Measurements from ENCODE around the gene PRDM16. TPM values are rescaled to one million over a fixed set of nuclear protein-coding genes. Genes with fewer than 3 reads are reported as not detected.

The PRDM16 gene
- total and polyA plus RNA-seq, 2 experiments from 2014 or later: 0.14 to 0.16 TPM

DNA sequence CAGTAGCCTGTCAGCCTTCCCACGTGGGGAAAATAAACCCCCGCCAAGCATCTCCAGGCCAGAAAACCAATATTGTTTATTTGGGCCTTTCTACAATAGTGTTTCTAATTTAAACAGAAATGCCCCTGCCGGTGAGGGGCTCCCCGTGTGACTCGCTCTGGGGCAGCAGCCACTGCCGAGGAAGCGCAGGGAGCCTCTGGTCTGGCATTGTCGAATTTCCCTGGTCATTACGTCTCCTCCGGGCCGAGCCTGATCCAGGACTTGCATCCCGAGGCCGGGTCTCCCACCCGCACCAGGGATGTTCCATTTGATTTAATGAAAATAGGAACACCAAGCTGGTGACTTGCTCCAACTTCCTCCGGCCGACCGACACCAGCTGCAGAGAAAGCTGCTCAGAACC is 20.5 kb downstream of the PRDM16 start:
- TF ChIP-seq, protein P1, sequence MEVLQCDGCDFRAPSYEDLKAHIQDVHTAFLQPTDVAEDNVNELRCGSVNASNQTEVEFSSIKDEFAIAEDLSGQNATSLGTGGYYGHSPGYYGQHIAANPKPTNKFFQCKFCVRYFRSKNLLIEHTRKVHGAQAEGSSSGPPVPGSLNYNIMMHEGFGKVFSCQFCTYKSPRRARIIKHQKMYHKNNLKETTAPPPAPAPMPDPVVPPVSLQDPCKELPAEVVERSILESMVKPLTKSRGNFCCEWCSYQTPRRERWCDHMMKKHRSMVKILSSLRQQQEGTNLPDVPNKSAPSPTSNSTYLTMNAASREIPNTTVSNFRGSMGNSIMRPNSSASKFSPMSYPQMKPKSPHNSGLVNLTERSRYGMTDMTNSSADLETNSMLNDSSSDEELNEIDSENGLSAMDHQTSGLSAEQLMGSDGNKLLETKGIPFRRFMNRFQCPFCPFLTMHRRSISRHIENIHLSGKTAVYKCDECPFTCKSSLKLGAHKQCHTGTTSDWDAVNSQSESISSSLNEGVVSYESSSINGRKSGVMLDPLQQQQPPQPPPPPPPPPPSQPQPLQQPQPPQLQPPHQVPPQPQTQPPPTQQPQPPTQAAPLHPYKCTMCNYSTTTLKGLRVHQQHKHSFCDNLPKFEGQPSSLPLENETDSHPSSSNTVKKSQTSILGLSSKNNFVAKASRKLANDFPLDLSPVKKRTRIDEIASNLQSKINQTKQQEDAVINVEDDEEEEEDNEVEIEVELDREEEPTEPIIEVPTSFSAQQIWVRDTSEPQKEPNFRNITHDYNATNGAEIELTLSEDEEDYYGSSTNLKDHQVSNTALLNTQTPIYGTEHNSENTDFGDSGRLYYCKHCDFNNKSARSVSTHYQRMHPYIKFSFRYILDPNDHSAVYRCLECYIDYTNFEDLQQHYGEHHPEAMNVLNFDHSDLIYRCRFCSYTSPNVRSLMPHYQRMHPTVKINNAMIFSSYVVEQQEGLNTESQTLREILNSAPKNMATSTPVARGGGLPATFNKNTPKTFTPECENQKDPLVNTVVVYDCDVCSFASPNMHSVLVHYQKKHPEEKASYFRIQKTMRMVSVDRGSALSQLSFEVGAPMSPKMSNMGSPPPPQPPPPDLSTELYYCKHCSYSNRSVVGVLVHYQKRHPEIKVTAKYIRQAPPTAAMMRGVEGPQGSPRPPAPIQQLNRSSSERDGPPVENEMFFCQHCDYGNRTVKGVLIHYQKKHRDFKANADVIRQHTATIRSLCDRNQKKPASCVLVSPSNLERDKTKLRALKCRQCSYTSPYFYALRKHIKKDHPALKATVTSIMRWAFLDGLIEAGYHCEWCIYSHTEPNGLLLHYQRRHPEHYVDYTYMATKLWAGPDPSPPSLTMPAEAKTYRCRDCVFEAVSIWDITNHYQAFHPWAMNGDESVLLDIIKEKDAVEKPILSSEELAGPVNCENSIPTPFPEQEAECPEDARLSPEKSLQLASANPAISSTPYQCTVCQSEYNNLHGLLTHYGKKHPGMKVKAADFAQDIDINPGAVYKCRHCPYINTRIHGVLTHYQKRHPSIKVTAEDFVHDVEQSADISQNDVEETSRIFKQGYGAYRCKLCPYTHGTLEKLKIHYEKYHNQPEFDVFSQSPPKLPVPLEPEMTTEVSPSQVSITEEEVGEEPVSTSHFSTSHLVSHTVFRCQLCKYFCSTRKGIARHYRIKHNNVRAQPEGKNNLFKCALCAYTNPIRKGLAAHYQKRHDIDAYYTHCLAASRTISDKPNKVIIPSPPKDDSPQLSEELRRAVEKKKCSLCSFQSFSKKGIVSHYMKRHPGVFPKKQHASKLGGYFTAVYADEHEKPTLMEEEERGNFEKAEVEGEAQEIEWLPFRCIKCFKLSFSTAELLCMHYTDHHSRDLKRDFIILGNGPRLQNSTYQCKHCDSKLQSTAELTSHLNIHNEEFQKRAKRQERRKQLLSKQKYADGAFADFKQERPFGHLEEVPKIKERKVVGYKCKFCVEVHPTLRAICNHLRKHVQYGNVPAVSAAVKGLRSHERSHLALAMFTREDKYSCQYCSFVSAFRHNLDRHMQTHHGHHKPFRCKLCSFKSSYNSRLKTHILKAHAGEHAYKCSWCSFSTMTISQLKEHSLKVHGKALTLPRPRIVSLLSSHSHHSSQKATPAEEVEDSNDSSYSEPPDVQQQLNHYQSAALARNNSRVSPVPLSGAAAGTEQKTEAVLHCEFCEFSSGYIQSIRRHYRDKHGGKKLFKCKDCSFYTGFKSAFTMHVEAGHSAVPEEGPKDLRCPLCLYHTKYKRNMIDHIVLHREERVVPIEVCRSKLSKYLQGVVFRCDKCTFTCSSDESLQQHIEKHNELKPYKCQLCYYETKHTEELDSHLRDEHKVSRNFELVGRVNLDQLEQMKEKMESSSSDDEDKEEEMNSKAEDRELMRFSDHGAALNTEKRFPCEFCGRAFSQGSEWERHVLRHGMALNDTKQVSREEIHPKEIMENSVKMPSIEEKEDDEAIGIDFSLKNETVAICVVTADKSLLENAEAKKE (CRISPR knock-in tag; IDR thresholded peaks at IDR 0.05): no peak
- TF ChIP-seq STAT1 (IDR thresholded peaks at IDR 0.05; ENCODE audit: unreplicated experiment) (no peak), POLR2AphosphoS5 (IDR thresholded peaks at IDR 0.05; ENCODE audit: low read depth) (no peak), NANOG (IDR thresholded peaks at IDR 0.05; ENCODE audit: borderline replicate concordance) (no peak), CREB1 (CRISPR knock-in tag; IDR thresholded peaks at IDR 0.05; ENCODE audit: low read depth) (no peak), JUNB (IDR thresholded peaks at IDR 0.05; ENCODE audit: unreplicated experiment) (no peak), EZH2 (IDR thresholded peaks at IDR 0.05; ENCODE audit: low read depth, unreplicated experiment) (no peak), EZH2phosphoT487 (IDR thresholded peaks at IDR 0.05; ENCODE audit: unreplicated experiment) (no peak), ZNF331 (CRISPR knock-in tag; IDR thresholded peaks at IDR 0.05; ENCODE audit: low read depth) (no peak), ZNF114 (CRISPR knock-in tag; IDR thresholded peaks at IDR 0.05) (no peak)
- TF ChIP-seq, protein P2, sequence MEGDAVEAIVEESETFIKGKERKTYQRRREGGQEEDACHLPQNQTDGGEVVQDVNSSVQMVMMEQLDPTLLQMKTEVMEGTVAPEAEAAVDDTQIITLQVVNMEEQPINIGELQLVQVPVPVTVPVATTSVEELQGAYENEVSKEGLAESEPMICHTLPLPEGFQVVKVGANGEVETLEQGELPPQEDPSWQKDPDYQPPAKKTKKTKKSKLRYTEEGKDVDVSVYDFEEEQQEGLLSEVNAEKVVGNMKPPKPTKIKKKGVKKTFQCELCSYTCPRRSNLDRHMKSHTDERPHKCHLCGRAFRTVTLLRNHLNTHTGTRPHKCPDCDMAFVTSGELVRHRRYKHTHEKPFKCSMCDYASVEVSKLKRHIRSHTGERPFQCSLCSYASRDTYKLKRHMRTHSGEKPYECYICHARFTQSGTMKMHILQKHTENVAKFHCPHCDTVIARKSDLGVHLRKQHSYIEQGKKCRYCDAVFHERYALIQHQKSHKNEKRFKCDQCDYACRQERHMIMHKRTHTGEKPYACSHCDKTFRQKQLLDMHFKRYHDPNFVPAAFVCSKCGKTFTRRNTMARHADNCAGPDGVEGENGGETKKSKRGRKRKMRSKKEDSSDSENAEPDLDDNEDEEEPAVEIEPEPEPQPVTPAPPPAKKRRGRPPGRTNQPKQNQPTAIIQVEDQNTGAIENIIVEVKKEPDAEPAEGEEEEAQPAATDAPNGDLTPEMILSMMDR (conservative IDR thresholded peaks at IDR 0.05; ENCODE audit: low read depth in 2 of 2): no peak
- TF ChIP-seq, protein P3, sequence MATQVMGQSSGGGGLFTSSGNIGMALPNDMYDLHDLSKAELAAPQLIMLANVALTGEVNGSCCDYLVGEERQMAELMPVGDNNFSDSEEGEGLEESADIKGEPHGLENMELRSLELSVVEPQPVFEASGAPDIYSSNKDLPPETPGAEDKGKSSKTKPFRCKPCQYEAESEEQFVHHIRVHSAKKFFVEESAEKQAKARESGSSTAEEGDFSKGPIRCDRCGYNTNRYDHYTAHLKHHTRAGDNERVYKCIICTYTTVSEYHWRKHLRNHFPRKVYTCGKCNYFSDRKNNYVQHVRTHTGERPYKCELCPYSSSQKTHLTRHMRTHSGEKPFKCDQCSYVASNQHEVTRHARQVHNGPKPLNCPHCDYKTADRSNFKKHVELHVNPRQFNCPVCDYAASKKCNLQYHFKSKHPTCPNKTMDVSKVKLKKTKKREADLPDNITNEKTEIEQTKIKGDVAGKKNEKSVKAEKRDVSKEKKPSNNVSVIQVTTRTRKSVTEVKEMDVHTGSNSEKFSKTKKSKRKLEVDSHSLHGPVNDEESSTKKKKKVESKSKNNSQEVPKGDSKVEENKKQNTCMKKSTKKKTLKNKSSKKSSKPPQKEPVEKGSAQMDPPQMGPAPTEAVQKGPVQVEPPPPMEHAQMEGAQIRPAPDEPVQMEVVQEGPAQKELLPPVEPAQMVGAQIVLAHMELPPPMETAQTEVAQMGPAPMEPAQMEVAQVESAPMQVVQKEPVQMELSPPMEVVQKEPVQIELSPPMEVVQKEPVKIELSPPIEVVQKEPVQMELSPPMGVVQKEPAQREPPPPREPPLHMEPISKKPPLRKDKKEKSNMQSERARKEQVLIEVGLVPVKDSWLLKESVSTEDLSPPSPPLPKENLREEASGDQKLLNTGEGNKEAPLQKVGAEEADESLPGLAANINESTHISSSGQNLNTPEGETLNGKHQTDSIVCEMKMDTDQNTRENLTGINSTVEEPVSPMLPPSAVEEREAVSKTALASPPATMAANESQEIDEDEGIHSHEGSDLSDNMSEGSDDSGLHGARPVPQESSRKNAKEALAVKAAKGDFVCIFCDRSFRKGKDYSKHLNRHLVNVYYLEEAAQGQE (IDR thresholded peaks at IDR 0.05; ENCODE audit: unreplicated experiment): no peak
- TF ChIP-seq, protein P4, sequence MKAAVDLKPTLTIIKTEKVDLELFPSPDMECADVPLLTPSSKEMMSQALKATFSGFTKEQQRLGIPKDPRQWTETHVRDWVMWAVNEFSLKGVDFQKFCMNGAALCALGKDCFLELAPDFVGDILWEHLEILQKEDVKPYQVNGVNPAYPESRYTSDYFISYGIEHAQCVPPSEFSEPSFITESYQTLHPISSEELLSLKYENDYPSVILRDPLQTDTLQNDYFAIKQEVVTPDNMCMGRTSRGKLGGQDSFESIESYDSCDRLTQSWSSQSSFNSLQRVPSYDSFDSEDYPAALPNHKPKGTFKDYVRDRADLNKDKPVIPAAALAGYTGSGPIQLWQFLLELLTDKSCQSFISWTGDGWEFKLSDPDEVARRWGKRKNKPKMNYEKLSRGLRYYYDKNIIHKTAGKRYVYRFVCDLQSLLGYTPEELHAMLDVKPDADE (IDR thresholded peaks at IDR 0.05): no peak
- Histone ChIP-seq H3K4me2 (no peak overlapping the region), H3K27me3 (ENCODE audit: insufficient read depth) (no peaks in the 10 kb centered on the region), H3K79me2 (replicated peaks; ENCODE audit: insufficient read depth) (no peaks in the 10 kb centered on the region), H2AFZ (no peak overlapping the region), H3K36me3 (ENCODE audit: insufficient read depth) (no peaks in the 10 kb centered on the region), H3K9me2 (ENCODE audit: insufficient read depth) (no peaks in the 10 kb centered on the region), H4K20me1 (replicated peaks; ENCODE audit: insufficient read depth) (no peaks in the 10 kb centered on the region), H3F3A (replicated peaks; ENCODE audit: low read depth) (no peaks in the 10 kb centered on the region), H3K4me3 (no peak overlapping the region), H3K27ac (ENCODE audit: low read depth) (no peak overlapping the region), H3K4me1 (ENCODE audit: insufficient read depth) (no peaks in the 10 kb centered on the region)
- H3K4me3 Mint-ChIP-seq: no peak overlapping the region
- H3K4me1 Mint-ChIP-seq: peaks cover 3% of the 10 kb centered on the region; the same call in 1 of the 3 replicates
- no peaks in the 10 kb centered on the region for H3K36me3 Mint-ChIP-seq (ENCODE audit: low read depth)
- no peak overlapping the region for H3K27ac Mint-ChIP-seq
- peaks cover 4% of the 10 kb centered on the region; the same call in 1 of the 3 replicates for H3K9me3 Mint-ChIP-seq
- DNase-seq (ENCODE audit: low spot score) (no peak), ATAC-seq (no peak)
- peaks cover 1% of the 10 kb centered on the region for H3K27me3 Mint-ChIP-seq (ENCODE audit: insufficient read depth, low read depth, poor library complexity)

Measured in GM23338 (cell line).